Limb (tissue), 2 donors: ENCODE measurements around the gene NBPF9.
"Not testable (repeated sequence)": the region's sequence is repeated elsewhere in the genome, so short reads cannot be mapped to it uniquely, and the experiment has no call there.

Experiments used
- DNase-seq, 2 donors: peaks; one replicate each; pipeline ENCODE4 v3.0.0-alpha.2; 2016; ENCODE audit errors: extremely low spot score in 2 of 2

Gene NBPF9

GRCh38 chr1:149103109-149104081, at the start of gene NBPF9:
NBPF9 (minus strand) TSS chr1:149103551; CDS start chr1:149082139, 21,412 bp downstream.
- peak; percentile 40 to 66 for DNase-seq

- DNase-seq: not testable (repeated sequence)
These were observed 46.6 kb upstream of the NBPF9 start for GRCh38 chr1:149149909-149150308.

- not testable (repeated sequence) for DNase-seq
These were observed 34.2 kb upstream of the NBPF9 start for GRCh38 chr1:149137585-149137984.

- peak in 1 of 2 donors; percentile 9 for DNase-seq
These were observed 27.6 kb upstream of the NBPF9 start for GRCh38 chr1:149130938-149131337.

- DNase-seq: not testable (repeated sequence)
These were observed 25.9 kb upstream of the NBPF9 start for GRCh38 chr1:149129245-149129644.

- DNase-seq: not testable (repeated sequence)
These were observed 23.3 kb upstream of the NBPF9 start for GRCh38 chr1:149126555-149127145.

GRCh38 chr1:149123948-149124926, 20.9 kb upstream of the NBPF9 start:
- DNase-seq: peak in 1 of 2 donors; percentile 26

GRCh38 chr1:149112828-149113227, 9.5 kb upstream of the NBPF9 start:
- not testable (repeated sequence) for DNase-seq

GRCh38 chr1:149110343-149110742, 7.0 kb upstream of the NBPF9 start:
- DNase-seq: not testable (repeated sequence)

- DNase-seq: not testable (repeated sequence)
These were observed 777 bp downstream of the NBPF9 start for GRCh38 chr1:149102574-149102973.

GRCh38 chr1:149098276-149098675, 5.1 kb downstream of the NBPF9 start:
- DNase-seq: not testable (repeated sequence)

GRCh38 chr1:149093155-149093554, 10.2 kb downstream of the NBPF9 start:
- not testable (repeated sequence) for DNase-seq

GRCh38 chr1:149075505-149076127, 27.7 kb downstream of the NBPF9 start:
- not testable (repeated sequence) for DNase-seq

GRCh38 chr1:149064611-149065010, 38.7 kb downstream of the NBPF9 start:
- not testable (repeated sequence) for DNase-seq

- DNase-seq: not testable (repeated sequence)
These were observed 60.3 kb downstream of the NBPF9 start for GRCh38 chr1:149043056-149043455.

GRCh38 chr1:149033916-149034315, 69.4 kb downstream of the NBPF9 start:
- not testable (repeated sequence) for DNase-seq

GRCh38 chr1:149024327-149024726, 79.0 kb downstream of the NBPF9 start:
- DNase-seq: not testable (repeated sequence)

- not testable (repeated sequence) for DNase-seq
These were observed 84.8 kb downstream of the NBPF9 start for GRCh38 chr1:149018577-149018976.

- DNase-seq: not testable (repeated sequence)
These were observed 86.7 kb downstream of the NBPF9 start for GRCh38 chr1:149016626-149017025.

- not testable (repeated sequence) for DNase-seq
These were observed 87.8 kb downstream of the NBPF9 start for GRCh38 chr1:149015522-149015921.

- not testable (repeated sequence) for DNase-seq
These were observed 89.8 kb downstream of the NBPF9 start for GRCh38 chr1:149013513-149013912.
